Measurements from ENCODE around the gene RALGPS1. TPM values are rescaled to one million over a fixed set of nuclear protein-coding genes. Genes with fewer than 3 reads are reported as not detected.

The RALGPS1 gene
- total and polyA plus RNA-seq, 2 of the 13 experiments (the other 11 are each of a cell fraction or from before 2014, with no cell fraction given) = 3.7 to 6.5 TPM

- Histone ChIP-seq H3K27ac (ENCODE audit: extremely low read length, insufficient read depth, low read length) (no peak overlapping the region), H3K9me3 (ENCODE audit: low read length) (no peaks in the 10 kb centered on the region), H3K36me3 (replicated peaks in 1 of 2; ENCODE audit: control insufficient read depth in 1 of 2, insufficient read depth in 2 of 2, low read length in 2 of 2) (no peaks in the 10 kb centered on the region), H3K79me2 (ENCODE audit: insufficient read depth, low read length) (no peaks in the 10 kb centered on the region), H4K20me1 (ENCODE audit: insufficient read depth, low read length) (no peaks in the 10 kb centered on the region), H3K4me2 (ENCODE audit: low read depth, low read length) (peak overlapping the region; percentile 10; the same call in 1 of the 2 replicates), H3K4me3 (replicated peaks in 1 of 3; ENCODE audit: insufficient read depth in 1 of 3, low read depth in 2 of 3, low read length in 3 of 3) (no peak overlapping the region), H2AFZ (ENCODE audit: low read length) (no peak overlapping the region), H3K27me3 (ENCODE audit: control insufficient read depth in 1 of 2, insufficient read depth in 2 of 2, low read length in 2 of 2) (no peaks in the 10 kb centered on the region), H3K4me1 (ENCODE audit: insufficient read depth, low read length) (peaks cover 34% of the 10 kb centered on the region), H3K9ac (ENCODE audit: insufficient read depth, low read depth, low read length) (no peak overlapping the region)
- intact Hi-C loops (cut with micrococcal nuclease; ENCODE audit: unreplicated experiment) = no loop called here
- in situ Hi-C loops (cut with HindIII; ENCODE audit: extremely low pct_ligation_motif_present, low pct_unique_long_range_greater_than_20kb) = no loop called here
- CTCF ChIA-PET (ENCODE audit: low intra/inter-chr PET ratio, low total read pairs) = no interaction called here
- POLR2A ChIA-PET = no interaction called here
- no peak for ATAC-seq
- no peak for DNase-seq (ENCODE audit: low spot score)
- FAIRE-seq = no peak
- BruUV-seq (replicated peaks) = no TSS peak
- WGBS (ENCODE audit: low lambda C conversion rate) = 53% methylated on average over 6 of the region's 9 CpGs
- TF ChIP-seq FOXM1 (CRISPR knock-in tag; IDR thresholded peaks at IDR 0.05) (no peak), NBN (conservative IDR thresholded peaks at IDR 0.05) (no peak), HIVEP1 (CRISPR knock-in tag; IDR thresholded peaks at IDR 0.05) (no peak), ZNF264 (CRISPR knock-in tag; IDR thresholded peaks at IDR 0.05) (no peak), SIN3B (IDR thresholded peaks at IDR 0.05; ENCODE audit: low read length) (no peak)
Observed at GRCh38 chr9:127162046-127162863, 247.7 kb downstream of the RALGPS1 start.

- WGBS (ENCODE audit: low lambda C conversion rate) = 83% methylated on average over 4 of the region's 4 CpGs
- Histone ChIP-seq H3K79me2 (ENCODE audit: insufficient read depth, low read length) (no peaks in the 10 kb centered on the region), H2AFZ (ENCODE audit: low read length) (no peak overlapping the region), H3K4me3 (replicated peaks in 1 of 3; ENCODE audit: insufficient read depth in 1 of 3, low read depth in 2 of 3, low read length in 3 of 3) (no peak overlapping the region), H3K27me3 (ENCODE audit: control insufficient read depth in 1 of 2, insufficient read depth in 2 of 2, low read length in 2 of 2) (no peaks in the 10 kb centered on the region), H3K27ac (ENCODE audit: extremely low read length, insufficient read depth, low read length) (no peak overlapping the region), H3K9ac (ENCODE audit: insufficient read depth, low read depth, low read length) (no peak overlapping the region), H3K4me1 (ENCODE audit: insufficient read depth, low read length) (peaks cover 34% of the 10 kb centered on the region), H3K36me3 (replicated peaks in 1 of 2; ENCODE audit: control insufficient read depth in 1 of 2, insufficient read depth in 2 of 2, low read length in 2 of 2) (no peaks in the 10 kb centered on the region), H4K20me1 (ENCODE audit: insufficient read depth, low read length) (no peaks in the 10 kb centered on the region), H3K9me3 (ENCODE audit: low read length) (no peaks in the 10 kb centered on the region), H3K4me2 (ENCODE audit: low read depth, low read length) (peak overlapping the region; percentile 10; the same call in 1 of the 2 replicates)
- POLR2A ChIA-PET = no interaction called here
- FAIRE-seq (no peak), DNase-seq (ENCODE audit: low spot score) (no peak), ATAC-seq (no peak)
- in situ Hi-C loops (cut with HindIII; ENCODE audit: extremely low pct_ligation_motif_present, low pct_unique_long_range_greater_than_20kb) = no loop called here
- intact Hi-C loops (cut with micrococcal nuclease; ENCODE audit: unreplicated experiment) = no loop called here
- no TSS peak for BruUV-seq (replicated peaks)
- CTCF ChIA-PET (ENCODE audit: low intra/inter-chr PET ratio, low total read pairs) = no interaction called here
- TF ChIP-seq HNF1B (CRISPR knock-in tag; IDR thresholded peaks at IDR 0.05) (0 out of 2 replicates have a peak, but pooled peaks have one; percentile 25), ZC3H13 (CRISPR knock-in tag; IDR thresholded peaks at IDR 0.05) (no peak), ZFP1 (CRISPR knock-in tag; IDR thresholded peaks at IDR 0.05) (no peak), GPN1 (CRISPR knock-in tag; IDR thresholded peaks at IDR 0.05; ENCODE audit: borderline replicate concordance) (no peak), RELA (CRISPR knock-in tag; IDR thresholded peaks at IDR 0.05) (no peak), GLI4 (CRISPR knock-in tag; IDR thresholded peaks at IDR 0.05; ENCODE audit: borderline replicate concordance) (no peak), SNAPC2 (CRISPR knock-in tag; IDR thresholded peaks at IDR 0.05) (no peak), NKX3-1 (CRISPR knock-in tag; IDR thresholded peaks at IDR 0.05) (no peak), GABPB1 (CRISPR knock-in tag; IDR thresholded peaks at IDR 0.05) (0 out of 2 replicates have a peak, but pooled peaks have one; percentile 3), WIZ (CRISPR knock-in tag; IDR thresholded peaks at IDR 0.05) (no peak), ZNF749 (CRISPR knock-in tag; IDR thresholded peaks at IDR 0.05; ENCODE audit: borderline replicate concordance) (no peak), KMT2B (CRISPR knock-in tag; IDR thresholded peaks at IDR 0.05) (no peak), ZNF562 (CRISPR knock-in tag; IDR thresholded peaks at IDR 0.05; ENCODE audit: borderline replicate concordance) (no peak), ARNTL (CRISPR knock-in tag; IDR thresholded peaks at IDR 0.05) (no peak)
Observed at GRCh38 chr9:127162864-127163365, 248.3 kb downstream of the RALGPS1 start.

Data from HepG2 (cell line).